HG02759 (cell line): ENCODE results near the gene ATP13A5.

ENCODE experiments used
- ATAC-seq: cut with Tn5 transposase; IDR thresholded peaks from one replicate; pipeline ENCODE4 v1.9.1; 2021; ENCODE audit warnings: mild to moderate bottlenecking, moderate library complexity; ENCODE audit not compliant: unreplicated experiment

Gene ATP13A5

GRCh38 chr3:193378706-193379105, at the start of gene ATP13A5:
ATP13A5 (minus strand) TSS chr3:193378753; CDS start chr3:193378725, 28 bp downstream.
- ATAC-seq, result no peak

GRCh38 chr3:193418576-193419373, 40.2 kb upstream of the ATP13A5 start:
- ATAC-seq, result no peak

- no peak for ATAC-seq
These were observed 38.1 kb upstream of the ATP13A5 start for GRCh38 chr3:193416629-193417028.

GRCh38 chr3:193407688-193408087, 29.1 kb upstream of the ATP13A5 start:
- ATAC-seq, result no peak

GRCh38 chr3:193407112-193407511, 28.6 kb upstream of the ATP13A5 start:
- ATAC-seq, result no peak

- no peak for ATAC-seq
These were observed 24.8 kb upstream of the ATP13A5 start for GRCh38 chr3:193403307-193403706.

- no peak for ATAC-seq
These were observed 21.8 kb upstream of the ATP13A5 start for GRCh38 chr3:193400304-193400703.

- ATAC-seq, result no peak
These were observed 18.1 kb upstream of the ATP13A5 start for GRCh38 chr3:193396451-193397244.

- no peak for ATAC-seq
These were observed 13.3 kb upstream of the ATP13A5 start for GRCh38 chr3:193391902-193392301.

- ATAC-seq, result no peak
These were observed 10.8 kb upstream of the ATP13A5 start for GRCh38 chr3:193389335-193389734.

- no peak for ATAC-seq
These were observed 9.8 kb upstream of the ATP13A5 start for GRCh38 chr3:193388361-193388760.

GRCh38 chr3:193387596-193387995, 9.0 kb upstream of the ATP13A5 start:
- no peak for ATAC-seq

GRCh38 chr3:193377591-193377990, 962 bp downstream of the ATP13A5 start:
- ATAC-seq, result no peak

GRCh38 chr3:193375614-193376013, 2.9 kb downstream of the ATP13A5 start:
- no peak for ATAC-seq

- peak; percentile 50 for ATAC-seq
These were observed 5.8 kb downstream of the ATP13A5 start for GRCh38 chr3:193372783-193373182.

- no peak for ATAC-seq
These were observed 10.7 kb downstream of the ATP13A5 start for GRCh38 chr3:193367868-193368267.

GRCh38 chr3:193357291-193357690, 21.3 kb downstream of the ATP13A5 start:
- no peak for ATAC-seq

GRCh38 chr3:193354423-193354822, 24.1 kb downstream of the ATP13A5 start:
- no peak for ATAC-seq

GRCh38 chr3:193350744-193351143, 27.8 kb downstream of the ATP13A5 start:
- ATAC-seq, result no peak

GRCh38 chr3:193348686-193349085, 29.9 kb downstream of the ATP13A5 start:
- no peak for ATAC-seq

- peak; percentile 59 for ATAC-seq
These were observed 30.7 kb downstream of the ATP13A5 start for GRCh38 chr3:193347521-193348501.
